Osteocyte (in vitro differentiated cells): ENCODE data around the gene INTS1. TPM values are rescaled to one million over a fixed set of nuclear protein-coding genes. Genes with fewer than 3 reads are reported as not detected.

Experiments
- DNase-seq: peaks from one replicate; pipeline ENCODE4 v3.0.0; 2021; ENCODE audit warnings: mixed read lengths; ENCODE audit not compliant: unreplicated experiment; ENCODE audit errors: extremely low spot score
- H3K27ac Mint-ChIP-seq: one replicate; pipeline ENCODE4 v1.8.0; 2021; ENCODE audit warnings: mild to moderate bottlenecking, mixed read lengths; ENCODE audit not compliant: unreplicated experiment
- H3K27me3 Mint-ChIP-seq: one replicate; pipeline ENCODE4 v1.8.0; 2021; ENCODE audit warnings: mixed read lengths; ENCODE audit not compliant: unreplicated experiment
- H3K36me3 Mint-ChIP-seq: one replicate; pipeline ENCODE4 v1.8.0; 2021; ENCODE audit warnings: mixed read lengths; ENCODE audit not compliant: unreplicated experiment
- H3K4me1 Mint-ChIP-seq: one replicate; pipeline ENCODE4 v1.8.0; 2021; ENCODE audit warnings: mixed read lengths; ENCODE audit not compliant: unreplicated experiment
- H3K4me3 Mint-ChIP-seq: one replicate; pipeline ENCODE4 v1.8.0; 2021; ENCODE audit warnings: mild to moderate bottlenecking, moderate library complexity, mixed read lengths; ENCODE audit not compliant: unreplicated experiment
- H3K9me3 Mint-ChIP-seq: one replicate; pipeline ENCODE4 v1.8.0; 2021; ENCODE audit warnings: mixed read lengths; ENCODE audit not compliant: unreplicated experiment
- total RNA-seq: library from RNA; stranded (reverse); gene quantifications from 2 replicates; pipeline ENCODE4 v1.2.1, GENCODE V29; 2021
- TF ChIP-seq, protein P1 (sequence below): fragments of 200-600 bp; sonication (generic); IDR thresholded peaks from 2 replicates; pipeline ENCODE4 v1.5.0; 2021; ENCODE audit warnings: antibody characterized with exemption, mild to moderate bottlenecking, moderate library complexity

Gene INTS1
- total RNA-seq, 1 donor from 2014 or later = 121 TPM

- TF ChIP-seq, protein P1, sequence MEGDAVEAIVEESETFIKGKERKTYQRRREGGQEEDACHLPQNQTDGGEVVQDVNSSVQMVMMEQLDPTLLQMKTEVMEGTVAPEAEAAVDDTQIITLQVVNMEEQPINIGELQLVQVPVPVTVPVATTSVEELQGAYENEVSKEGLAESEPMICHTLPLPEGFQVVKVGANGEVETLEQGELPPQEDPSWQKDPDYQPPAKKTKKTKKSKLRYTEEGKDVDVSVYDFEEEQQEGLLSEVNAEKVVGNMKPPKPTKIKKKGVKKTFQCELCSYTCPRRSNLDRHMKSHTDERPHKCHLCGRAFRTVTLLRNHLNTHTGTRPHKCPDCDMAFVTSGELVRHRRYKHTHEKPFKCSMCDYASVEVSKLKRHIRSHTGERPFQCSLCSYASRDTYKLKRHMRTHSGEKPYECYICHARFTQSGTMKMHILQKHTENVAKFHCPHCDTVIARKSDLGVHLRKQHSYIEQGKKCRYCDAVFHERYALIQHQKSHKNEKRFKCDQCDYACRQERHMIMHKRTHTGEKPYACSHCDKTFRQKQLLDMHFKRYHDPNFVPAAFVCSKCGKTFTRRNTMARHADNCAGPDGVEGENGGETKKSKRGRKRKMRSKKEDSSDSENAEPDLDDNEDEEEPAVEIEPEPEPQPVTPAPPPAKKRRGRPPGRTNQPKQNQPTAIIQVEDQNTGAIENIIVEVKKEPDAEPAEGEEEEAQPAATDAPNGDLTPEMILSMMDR = no peak
- H3K27me3 Mint-ChIP-seq = no peaks in the 10 kb centered on the region
- H3K36me3 Mint-ChIP-seq = peaks cover 12% of the 10 kb centered on the region
- DNase-seq = no peak
- no peak overlapping the region for H3K27ac Mint-ChIP-seq
- no peaks in the 10 kb centered on the region for H3K4me1 Mint-ChIP-seq
- no peak overlapping the region for H3K4me3 Mint-ChIP-seq
- no peaks in the 10 kb centered on the region for H3K9me3 Mint-ChIP-seq
These were observed 40.1 kb upstream of the INTS1 start for GRCh38 chr7:1544178-1544895.

DNA sequence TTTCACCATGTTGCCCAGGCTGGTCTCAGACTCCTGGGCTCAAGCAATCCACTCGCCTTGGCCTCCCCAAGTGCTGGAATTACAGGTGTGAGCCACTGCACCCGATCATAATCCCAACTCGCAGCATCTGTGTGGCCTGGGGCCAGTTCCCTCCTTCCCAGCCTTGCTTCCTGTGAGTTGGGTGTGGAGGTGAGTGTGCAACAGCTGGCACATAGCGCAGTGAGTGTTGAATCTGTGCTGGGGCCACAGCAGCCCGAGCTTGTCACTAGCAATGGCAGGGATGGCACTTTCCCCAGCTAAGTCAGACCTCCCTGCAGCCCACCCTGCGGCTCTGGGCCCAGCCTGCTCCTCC lies 39.6 kb upstream of the INTS1 start:
- DNase-seq = no peak
- no peaks in the 10 kb centered on the region for H3K9me3 Mint-ChIP-seq
- H3K27ac Mint-ChIP-seq = peak overlapping the region; percentile 41
- no peaks in the 10 kb centered on the region for H3K27me3 Mint-ChIP-seq
- no peak overlapping the region for H3K4me3 Mint-ChIP-seq
- peaks cover 4% of the 10 kb centered on the region for H3K4me1 Mint-ChIP-seq
- TF ChIP-seq, protein P1 = no peak
- peaks cover 12% of the 10 kb centered on the region for H3K36me3 Mint-ChIP-seq

- Mint-ChIP-seq H3K9me3 (no peaks in the 10 kb centered on the region), H3K4me1 (peaks cover 5% of the 10 kb centered on the region), H3K36me3 (peaks cover 12% of the 10 kb centered on the region), H3K4me3 (no peak overlapping the region), H3K27me3 (no peaks in the 10 kb centered on the region), H3K27ac (no peak overlapping the region)
- TF ChIP-seq, protein P1 = no peak
- no peak for DNase-seq
These were observed 38.9 kb upstream of the INTS1 start for GRCh38 chr7:1542841-1543747.

- peaks cover 11% of the 10 kb centered on the region for H3K4me1 Mint-ChIP-seq
- H3K27ac Mint-ChIP-seq = no peak overlapping the region
- no peaks in the 10 kb centered on the region for H3K27me3 Mint-ChIP-seq
- DNase-seq = no peak
- H3K9me3 Mint-ChIP-seq = no peaks in the 10 kb centered on the region
- no peak overlapping the region for H3K4me3 Mint-ChIP-seq
- TF ChIP-seq, protein P1 = no peak
- H3K36me3 Mint-ChIP-seq = peaks cover 13% of the 10 kb centered on the region
These were observed 38.1 kb upstream of the INTS1 start for GRCh38 chr7:1542329-1542728.
